Activated T-cell treated with anti-CD3 and anti-CD28 coated beads, Interleukin-2, amount 50 U/mL, for 24 hours (primary cell): ENCODE results near the gene HIP1R.
A peak's percentile ranks its signal among the peaks of the same experiment; 100 is the strongest.

Experiments
- DNase-seq: peaks from one replicate; pipeline ENCODE4 v3.0.0-alpha.2; 2020
- H3K27ac Mint-ChIP-seq: 2 replicates; pipeline ENCODE4 v1.8.0; 2020; ENCODE audit warnings: mild to moderate bottlenecking, mixed read lengths
- H3K27me3 Mint-ChIP-seq: 2 replicates; pipeline ENCODE4 v1.8.0; 2020; ENCODE audit warnings: mixed read lengths
- H3K36me3 Mint-ChIP-seq: 2 replicates; pipeline ENCODE4 v1.8.0; 2020; ENCODE audit warnings: low read depth, mixed read lengths
- H3K4me1 Mint-ChIP-seq: 2 replicates; pipeline ENCODE4 v1.8.0; 2020; ENCODE audit warnings: low read depth, mixed read lengths
- H3K4me3 Mint-ChIP-seq: 2 replicates; pipeline ENCODE4 v1.8.0; 2020; ENCODE audit warnings: mild to moderate bottlenecking, moderate library complexity, mixed read lengths
- H3K9me3 Mint-ChIP-seq: 2 replicates; pipeline ENCODE4 v1.8.0; 2020; ENCODE audit warnings: mixed read lengths

Gene HIP1R

DNA sequence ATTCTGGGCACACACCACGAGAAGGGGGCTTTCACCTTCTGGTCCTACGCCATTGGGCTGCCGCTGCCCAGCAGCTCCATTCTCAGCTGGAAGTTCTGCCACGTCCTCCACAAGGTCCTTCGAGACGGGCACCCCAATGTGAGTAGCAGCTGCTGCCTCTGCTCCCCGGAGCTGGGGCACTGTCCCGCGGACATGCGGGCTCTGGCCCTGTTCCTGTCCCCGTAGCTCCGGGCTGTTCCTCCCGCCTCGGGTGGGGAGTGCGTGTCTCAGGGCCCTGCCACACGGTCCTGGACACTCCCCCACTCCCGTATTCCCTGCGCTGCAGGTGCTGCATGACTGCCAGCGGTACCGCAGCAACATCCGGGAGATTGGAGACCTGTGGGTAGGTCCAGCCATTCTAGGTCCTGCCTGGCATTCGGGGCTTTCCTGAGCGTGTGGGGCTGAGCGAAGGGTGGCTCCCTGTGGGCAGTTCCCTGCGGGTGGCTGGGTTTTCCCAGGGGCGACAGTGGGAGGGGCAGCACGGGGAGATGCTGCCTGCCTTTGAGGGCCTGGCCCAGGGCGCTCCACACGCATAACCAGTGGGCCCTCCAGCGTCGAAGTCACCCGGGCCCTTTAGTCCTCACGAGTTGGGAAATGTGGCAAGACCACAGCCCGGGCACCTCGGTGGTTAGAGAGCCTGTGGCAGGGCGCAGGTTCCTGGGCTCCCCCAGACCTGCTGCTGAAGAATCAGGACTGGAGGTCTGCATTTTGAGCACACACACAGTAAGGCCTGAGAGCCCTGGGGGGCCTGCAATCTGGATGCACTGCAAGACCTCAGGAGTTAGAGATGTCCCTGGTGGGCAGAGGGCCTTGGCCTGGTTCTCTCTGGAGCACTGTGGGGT lies 13.5 kb downstream of the HIP1R start:
- Mint-ChIP-seq H3K9me3 (no peaks in the 10 kb centered on the region), H3K36me3 (peaks cover 30% of the 10 kb centered on the region), H3K4me3 (no peak overlapping the region), H3K27me3 (no peaks in the 10 kb centered on the region), H3K4me1 (peaks cover under 1% of the 10 kb centered on the region), H3K27ac (no peak overlapping the region)
- no peak for DNase-seq

DNA sequence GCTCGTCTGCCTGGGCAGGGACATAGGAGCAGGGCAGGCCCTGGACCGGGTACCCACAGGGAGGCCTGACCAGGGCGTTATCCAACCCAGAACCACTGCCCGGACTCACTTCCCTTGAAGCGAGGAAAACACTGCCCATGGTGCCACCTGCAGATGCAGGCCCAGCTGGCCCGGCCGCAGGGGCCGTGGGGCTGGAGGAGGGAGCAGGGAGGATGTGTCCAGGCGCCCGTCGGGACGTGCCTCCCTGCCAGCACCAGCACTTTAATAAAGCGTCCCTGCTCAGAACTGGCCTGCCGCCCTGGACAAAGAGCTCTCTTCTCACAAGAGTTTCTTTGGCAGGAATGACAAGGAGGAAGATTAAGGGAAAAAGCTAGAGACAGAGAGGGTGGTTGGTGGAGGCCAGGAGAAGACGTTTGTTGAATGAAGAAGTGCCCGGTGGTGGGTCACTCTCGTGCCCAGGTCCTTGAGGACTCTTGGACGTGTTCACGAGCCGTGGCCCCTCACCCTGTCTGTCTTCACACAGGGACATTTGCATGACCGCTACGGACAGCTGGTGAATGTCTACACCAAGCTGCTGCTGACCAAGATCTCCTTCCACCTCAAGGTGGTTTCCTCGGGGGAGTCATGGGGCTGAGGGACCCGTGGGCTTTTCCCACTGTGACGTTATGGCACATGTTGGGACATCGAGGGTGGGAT lies 14.2 kb downstream of the HIP1R start:
- H3K27me3 Mint-ChIP-seq, result no peaks in the 10 kb centered on the region
- no peaks in the 10 kb centered on the region for H3K9me3 Mint-ChIP-seq
- DNase-seq, result no peak
- no peak overlapping the region for H3K27ac Mint-ChIP-seq
- no peaks in the 10 kb centered on the region for H3K4me1 Mint-ChIP-seq
- H3K4me3 Mint-ChIP-seq, result no peak overlapping the region
- H3K36me3 Mint-ChIP-seq, result peaks cover 32% of the 10 kb centered on the region

DNA sequence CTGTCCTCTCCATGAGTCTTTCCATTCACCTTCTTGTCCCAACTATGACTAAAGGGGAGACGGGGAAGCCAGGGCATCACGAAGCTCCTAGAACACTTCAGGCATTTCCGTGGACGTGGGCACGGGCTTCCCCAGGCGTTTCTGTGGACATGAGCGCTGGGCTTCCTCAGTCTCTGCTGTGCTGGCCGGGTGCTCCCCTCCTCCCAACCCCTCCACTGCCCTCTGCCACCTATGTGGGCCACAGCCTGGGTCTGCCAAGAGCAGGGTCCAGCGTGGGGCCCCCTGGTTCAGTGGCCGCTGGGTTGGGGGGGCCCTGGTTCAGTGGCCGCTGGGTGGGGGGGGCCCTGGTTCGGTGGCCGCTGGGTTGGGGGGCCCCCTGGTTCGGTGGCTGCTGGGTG lies 14.8 kb downstream of the HIP1R start:
- no peaks in the 10 kb centered on the region for H3K27me3 Mint-ChIP-seq
- no peak overlapping the region for H3K27ac Mint-ChIP-seq
- DNase-seq, result no peak
- no peaks in the 10 kb centered on the region for H3K9me3 Mint-ChIP-seq
- H3K4me3 Mint-ChIP-seq, result no peak overlapping the region
- no peaks in the 10 kb centered on the region for H3K4me1 Mint-ChIP-seq
- peaks cover 32% of the 10 kb centered on the region for H3K36me3 Mint-ChIP-seq

DNA sequence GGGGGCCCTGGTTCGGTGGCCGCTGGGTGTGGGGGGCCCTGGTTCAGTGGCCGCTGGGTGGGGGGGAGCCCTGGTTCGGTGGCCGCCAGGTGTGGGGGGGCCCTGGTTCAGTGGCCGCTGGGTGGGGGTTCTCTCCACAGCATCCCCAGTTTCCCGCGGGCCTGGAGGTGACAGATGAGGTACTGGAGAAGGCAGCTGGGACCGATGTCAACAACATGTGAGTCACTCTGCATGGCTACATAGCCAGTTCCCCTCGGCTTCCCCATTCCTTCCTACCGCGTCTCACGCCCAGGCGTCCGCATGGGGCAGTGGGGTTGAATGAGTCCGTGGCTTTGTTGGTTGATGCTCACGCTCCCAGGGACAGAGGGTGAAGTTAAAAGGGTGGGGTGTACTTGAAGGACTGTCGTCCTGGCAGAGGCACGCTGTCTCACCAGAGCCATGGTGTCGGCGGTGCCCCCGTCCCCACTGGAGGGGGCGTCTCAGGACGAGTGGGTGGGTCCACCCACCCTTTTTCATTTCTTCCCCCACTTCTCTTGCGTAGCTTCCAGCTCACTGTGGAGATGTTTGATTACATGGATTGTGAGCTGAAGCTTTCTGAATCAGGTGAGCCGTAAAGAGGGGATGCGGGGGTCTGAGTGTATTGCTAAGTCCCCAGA lies 15.6 kb downstream of the HIP1R start:
- no peaks in the 10 kb centered on the region for H3K9me3 Mint-ChIP-seq
- no peak for DNase-seq
- H3K4me1 Mint-ChIP-seq, result no peaks in the 10 kb centered on the region
- no peak overlapping the region for H3K4me3 Mint-ChIP-seq
- no peak overlapping the region for H3K27ac Mint-ChIP-seq
- no peaks in the 10 kb centered on the region for H3K27me3 Mint-ChIP-seq
- peaks cover 36% of the 10 kb centered on the region for H3K36me3 Mint-ChIP-seq

DNA sequence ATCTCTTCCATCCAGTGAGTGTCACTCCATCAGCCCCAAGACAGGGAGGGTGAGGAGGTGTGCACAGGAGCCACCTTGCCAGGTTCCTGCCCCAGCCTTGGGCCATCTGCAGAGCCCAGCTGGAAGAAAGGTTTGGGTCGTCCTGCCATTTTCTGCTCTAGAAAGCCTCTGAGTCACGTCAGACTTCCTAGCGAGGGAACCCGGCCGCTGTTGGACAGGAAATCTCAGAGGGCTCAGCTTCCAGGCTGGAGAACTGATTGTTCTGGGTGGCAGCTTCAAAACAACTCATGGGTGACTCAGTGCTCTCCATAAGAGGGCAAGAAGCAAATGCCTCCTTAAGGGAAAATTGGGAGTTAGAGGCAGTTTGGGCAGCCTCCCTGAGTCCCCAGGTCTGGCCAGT lies 16.6 kb downstream of the HIP1R start:
- no peak overlapping the region for H3K4me3 Mint-ChIP-seq
- no peak for DNase-seq
- H3K27ac Mint-ChIP-seq, result no peak overlapping the region

DNA sequence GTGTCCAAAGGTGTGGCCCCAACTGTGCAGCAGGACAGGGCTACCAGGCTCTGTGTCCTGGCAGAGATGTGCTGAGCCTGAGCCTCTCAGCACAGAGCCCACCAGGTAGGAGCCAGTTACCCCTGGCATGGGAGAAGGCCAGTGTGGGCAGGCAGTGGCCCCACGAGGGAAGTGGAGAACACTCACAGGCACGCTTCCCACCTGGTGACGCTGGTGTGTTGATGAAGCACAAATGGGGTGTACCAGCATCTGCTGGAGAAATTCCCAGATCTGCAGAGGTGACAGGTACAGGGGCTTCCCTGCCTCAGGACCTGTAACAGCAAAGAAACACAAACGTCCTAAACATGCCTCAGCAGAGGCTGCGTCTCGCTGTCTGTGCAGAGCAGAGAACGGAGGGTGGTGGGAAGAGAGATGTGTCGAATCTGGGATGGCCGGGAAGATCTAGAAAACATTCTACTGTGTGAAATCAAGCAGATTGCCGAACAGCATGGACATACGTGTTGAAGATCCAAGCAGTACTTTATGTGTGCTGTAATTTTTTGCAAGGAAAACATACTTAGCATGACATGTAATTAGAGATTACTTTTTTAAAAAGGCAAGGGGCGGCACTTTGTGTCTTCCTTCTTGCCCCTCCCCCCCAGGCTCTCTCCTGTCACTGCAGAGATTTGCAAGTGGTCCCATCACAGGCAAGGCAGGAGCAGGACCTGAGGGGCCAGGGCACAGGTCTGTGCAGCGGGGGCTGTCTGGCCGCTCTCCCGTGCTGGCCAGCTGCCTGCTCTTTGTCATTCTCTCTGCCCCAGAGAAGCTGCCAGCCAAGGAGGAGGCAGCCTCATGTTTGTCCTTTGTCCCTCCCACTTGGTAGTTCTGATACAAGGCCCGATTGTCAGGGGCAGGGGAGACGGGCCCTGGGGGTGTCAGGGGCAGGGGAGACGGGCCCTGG lies 17.3 kb downstream of the HIP1R start:
- Mint-ChIP-seq H3K27ac (no peak overlapping the region), H3K4me3 (no peak overlapping the region), H3K9me3 (no peaks in the 10 kb centered on the region), H3K27me3 (no peaks in the 10 kb centered on the region), H3K36me3 (peaks cover 48% of the 10 kb centered on the region), H3K4me1 (no peaks in the 10 kb centered on the region)
- no peak for DNase-seq

More for the DNA sequence above, 16.6 kb downstream of the HIP1R start:
- no peaks in the 10 kb centered on the region for H3K27me3 Mint-ChIP-seq
- no peaks in the 10 kb centered on the region for H3K4me1 Mint-ChIP-seq
- peaks cover 43% of the 10 kb centered on the region for H3K36me3 Mint-ChIP-seq
- no peaks in the 10 kb centered on the region for H3K9me3 Mint-ChIP-seq

DNA sequence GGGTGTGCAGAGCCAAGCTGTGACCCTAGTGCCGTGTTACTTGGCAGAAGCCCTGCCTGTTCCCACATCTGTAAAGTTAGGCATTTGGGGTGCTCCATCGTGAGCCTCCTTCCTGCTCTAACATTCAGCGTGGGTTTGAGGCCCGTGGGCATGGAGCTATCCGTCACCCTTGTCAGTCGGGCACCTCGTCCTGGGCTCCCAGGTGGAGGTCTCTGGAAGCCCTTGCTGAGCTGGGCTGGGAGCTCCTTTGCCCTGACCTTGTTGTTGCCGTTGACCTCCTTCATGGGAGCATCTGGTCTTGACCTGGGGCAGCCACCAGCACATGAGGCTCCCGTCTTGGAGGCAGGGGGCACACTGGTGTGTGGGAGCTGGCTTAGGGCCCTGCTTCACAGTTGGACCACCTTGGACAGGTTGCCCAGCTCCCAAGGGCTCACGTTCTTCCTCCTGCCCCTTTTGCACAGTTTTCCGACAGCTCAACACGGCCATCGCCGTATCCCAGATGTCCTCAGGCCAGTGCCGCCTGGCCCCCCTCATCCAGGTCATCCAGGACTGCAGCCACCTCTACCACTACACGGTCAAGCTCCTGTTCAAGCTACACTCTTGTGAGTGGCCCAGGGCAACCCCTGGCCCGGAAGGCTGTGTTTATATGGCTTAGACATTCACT lies 18.5 kb downstream of the HIP1R start:
- peaks cover 49% of the 10 kb centered on the region for H3K36me3 Mint-ChIP-seq
- no peak overlapping the region for H3K4me3 Mint-ChIP-seq
- DNase-seq, result no peak
- H3K9me3 Mint-ChIP-seq, result no peaks in the 10 kb centered on the region
- H3K4me1 Mint-ChIP-seq, result no peaks in the 10 kb centered on the region
- peak overlapping the region; percentile 59 for H3K27ac Mint-ChIP-seq
- no peaks in the 10 kb centered on the region for H3K27me3 Mint-ChIP-seq

DNA sequence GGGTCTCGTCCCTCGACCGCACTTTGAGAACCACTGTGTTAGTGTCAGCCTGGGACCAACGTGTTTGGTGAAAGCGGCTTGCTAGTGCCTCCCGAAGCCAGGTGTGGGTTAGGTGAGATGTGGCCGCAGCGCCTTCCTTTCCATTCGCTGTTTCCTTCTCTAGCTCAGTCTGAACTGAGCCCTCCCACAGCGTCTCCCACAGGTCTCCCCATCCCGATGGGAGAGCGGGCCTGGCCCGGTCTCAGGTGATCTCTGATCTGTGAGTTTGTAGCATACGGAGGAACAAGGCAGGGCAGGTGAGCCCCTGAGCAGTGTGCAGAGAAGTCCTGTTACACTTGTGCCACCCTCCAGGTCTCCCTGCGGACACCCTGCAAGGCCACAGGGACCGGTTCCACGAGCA lies 19.3 kb downstream of the HIP1R start:
- DNase-seq, result no peak
- Mint-ChIP-seq H3K4me3 (no peak overlapping the region), H3K27ac (no peak overlapping the region), H3K36me3 (peaks cover 52% of the 10 kb centered on the region), H3K27me3 (no peaks in the 10 kb centered on the region), H3K9me3 (no peaks in the 10 kb centered on the region), H3K4me1 (no peaks in the 10 kb centered on the region)

DNA sequence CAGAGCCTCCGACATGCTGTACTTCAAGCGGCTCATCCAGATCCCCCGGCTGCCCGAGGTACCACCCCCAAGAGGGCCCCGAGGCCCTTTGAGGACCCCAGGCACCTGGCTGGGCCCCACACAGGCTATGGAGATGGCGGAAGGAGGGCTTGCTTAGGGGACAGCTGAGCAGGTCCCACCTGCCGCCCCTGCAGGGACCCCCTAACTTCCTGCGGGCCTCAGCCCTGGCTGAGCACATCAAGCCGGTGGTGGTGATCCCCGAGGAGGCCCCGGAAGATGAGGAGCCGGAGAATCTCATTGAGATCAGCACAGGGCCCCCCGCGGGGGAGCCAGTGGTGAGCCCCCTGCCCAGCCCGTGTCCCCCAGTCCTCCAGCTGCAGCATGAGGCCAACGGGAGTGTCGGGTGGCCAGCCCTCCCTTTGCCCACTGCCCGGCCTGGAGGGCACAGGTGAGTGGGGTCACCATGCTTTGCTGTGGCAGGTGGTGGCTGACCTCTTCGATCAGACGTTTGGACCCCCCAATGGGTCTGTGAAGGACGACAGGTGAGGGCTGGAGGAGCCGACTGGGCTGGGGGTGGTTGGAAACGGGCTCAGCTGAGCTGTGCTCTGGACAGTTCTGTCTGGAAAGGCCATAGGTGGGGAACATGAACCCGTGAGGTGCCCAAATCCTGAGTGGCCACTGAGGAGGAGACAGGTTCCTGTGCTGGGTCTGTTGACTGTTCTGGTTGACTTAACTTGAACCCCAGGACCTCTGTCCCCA lies 20.0 kb downstream of the HIP1R start:
- H3K4me3 Mint-ChIP-seq, result no peak overlapping the region
- H3K27me3 Mint-ChIP-seq, result no peaks in the 10 kb centered on the region
- no peak for DNase-seq
- H3K36me3 Mint-ChIP-seq, result peaks cover 55% of the 10 kb centered on the region
- no peaks in the 10 kb centered on the region for H3K9me3 Mint-ChIP-seq
- H3K27ac Mint-ChIP-seq, result no peak overlapping the region
- no peaks in the 10 kb centered on the region for H3K4me1 Mint-ChIP-seq

DNA sequence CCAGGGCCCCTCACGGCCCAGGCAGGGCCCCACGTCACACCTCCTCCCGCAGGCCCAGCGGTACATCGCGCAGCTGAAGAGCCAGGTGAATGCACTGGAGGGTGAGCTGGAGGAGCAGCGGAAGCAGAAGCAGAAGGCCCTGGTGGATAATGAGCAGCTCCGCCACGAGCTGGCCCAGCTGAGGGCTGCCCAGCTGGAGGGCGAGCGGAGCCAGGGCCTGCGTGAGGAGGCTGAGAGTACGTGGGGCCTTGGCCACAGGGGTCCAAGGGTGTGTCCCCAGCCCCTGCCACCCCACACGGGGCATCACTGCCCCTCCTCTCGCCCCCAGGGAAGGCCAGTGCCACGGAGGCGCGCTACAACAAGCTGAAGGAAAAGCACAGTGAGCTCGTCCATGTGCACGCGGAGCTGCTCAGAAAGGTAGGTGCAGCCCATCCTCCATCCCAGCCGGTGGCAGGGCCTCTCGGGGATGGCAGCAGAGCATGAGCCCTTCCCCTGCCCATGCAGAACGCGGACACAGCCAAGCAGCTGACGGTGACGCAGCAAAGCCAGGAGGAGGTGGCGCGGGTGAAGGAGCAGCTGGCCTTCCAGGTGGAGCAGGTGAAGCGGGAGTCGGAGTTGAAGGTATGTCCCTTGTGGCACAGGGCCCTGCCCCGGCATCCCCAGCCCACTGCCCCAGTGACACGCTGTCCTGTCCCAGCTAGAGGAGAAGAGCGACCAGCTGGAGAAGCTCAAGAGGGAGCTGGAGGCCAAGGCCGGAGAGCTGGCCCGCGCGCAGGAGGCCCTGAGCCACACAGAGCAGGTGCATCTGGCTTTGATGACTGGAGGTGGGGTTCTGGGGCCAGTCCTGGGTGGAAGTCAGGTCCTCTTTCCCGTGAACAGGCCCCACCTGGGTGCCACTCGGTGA lies 20.9 kb downstream of the HIP1R start:
- Mint-ChIP-seq H3K27ac (no peak overlapping the region), H3K9me3 (no peaks in the 10 kb centered on the region), H3K4me1 (no peaks in the 10 kb centered on the region), H3K27me3 (no peaks in the 10 kb centered on the region), H3K4me3 (no peak overlapping the region), H3K36me3 (peaks cover 59% of the 10 kb centered on the region)
- DNase-seq, result no peak

DNA sequence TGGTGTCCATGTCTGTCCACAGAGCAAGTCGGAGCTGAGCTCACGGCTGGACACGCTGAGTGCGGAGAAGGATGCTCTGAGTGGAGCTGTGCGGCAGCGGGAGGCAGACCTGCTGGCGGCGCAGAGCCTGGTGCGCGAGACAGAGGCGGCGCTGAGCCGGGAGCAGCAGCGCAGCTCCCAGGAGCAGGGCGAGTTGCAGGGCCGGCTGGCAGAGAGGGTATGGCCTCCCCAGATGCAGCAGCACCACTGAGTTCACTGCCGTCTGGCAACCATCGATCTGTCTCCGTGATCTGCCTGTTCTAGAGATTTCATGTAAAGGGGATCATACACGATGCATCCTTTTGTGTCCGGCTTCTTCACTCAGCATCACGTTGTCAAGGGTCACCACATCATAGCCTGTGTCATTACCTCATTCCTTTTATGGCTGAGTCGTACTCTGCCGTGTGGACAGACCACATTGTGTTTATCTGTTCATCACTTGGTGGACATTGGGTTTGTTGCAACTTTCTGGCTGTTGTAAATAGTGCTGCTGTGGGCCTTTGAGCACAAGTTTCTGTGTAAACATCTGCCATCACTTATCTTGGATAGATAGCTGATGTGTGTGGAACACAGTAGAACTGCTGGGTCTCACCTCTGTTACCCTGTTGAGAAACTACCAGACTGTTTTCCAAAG lies 21.9 kb downstream of the HIP1R start:
- no peak for DNase-seq
- Mint-ChIP-seq H3K4me3 (no peak overlapping the region), H3K4me1 (no peaks in the 10 kb centered on the region), H3K9me3 (no peaks in the 10 kb centered on the region), H3K27me3 (no peaks in the 10 kb centered on the region), H3K27ac (no peak overlapping the region), H3K36me3 (peaks cover 60% of the 10 kb centered on the region)

DNA sequence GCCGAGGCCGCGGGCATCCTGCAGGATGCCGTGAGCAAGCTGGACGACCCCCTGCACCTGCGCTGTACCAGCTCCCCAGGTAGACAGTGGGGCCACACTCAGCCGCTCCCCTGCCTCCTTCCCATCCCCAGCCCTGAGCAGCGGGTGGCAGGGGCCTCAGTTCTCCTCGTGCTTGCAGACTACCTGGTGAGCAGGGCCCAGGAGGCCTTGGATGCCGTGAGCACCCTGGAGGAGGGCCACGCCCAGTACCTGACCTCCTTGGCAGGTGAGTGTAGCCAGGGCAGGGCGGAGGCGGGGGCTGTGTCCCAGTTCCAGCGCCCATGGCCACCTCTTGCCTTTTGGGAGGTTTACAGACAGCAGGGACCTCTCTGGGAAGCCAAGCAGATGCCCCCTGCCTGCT lies 22.9 kb downstream of the HIP1R start:
- no peaks in the 10 kb centered on the region for H3K4me1 Mint-ChIP-seq
- H3K27ac Mint-ChIP-seq, result no peak overlapping the region
- no peak for DNase-seq
- no peaks in the 10 kb centered on the region for H3K9me3 Mint-ChIP-seq
- no peaks in the 10 kb centered on the region for H3K27me3 Mint-ChIP-seq
- no peak overlapping the region for H3K4me3 Mint-ChIP-seq
- peaks cover 61% of the 10 kb centered on the region for H3K36me3 Mint-ChIP-seq
